NCI-H128 (cell line): ENCODE measurements around the gene FOS.
A peak's percentile ranks its signal among the peaks of the same experiment; 100 is the strongest.
"Not testable (repeated sequence)": the region's sequence is repeated elsewhere in the genome, so short reads cannot be mapped to it uniquely, and the experiment has no call there.

Experiments
- DNase-seq: peaks from one replicate; lab custom pipeline; 2025; ENCODE audit not compliant: unreplicated experiment; lab: John Stamatoyannopoulos, UW

FOS gene

DNA sequence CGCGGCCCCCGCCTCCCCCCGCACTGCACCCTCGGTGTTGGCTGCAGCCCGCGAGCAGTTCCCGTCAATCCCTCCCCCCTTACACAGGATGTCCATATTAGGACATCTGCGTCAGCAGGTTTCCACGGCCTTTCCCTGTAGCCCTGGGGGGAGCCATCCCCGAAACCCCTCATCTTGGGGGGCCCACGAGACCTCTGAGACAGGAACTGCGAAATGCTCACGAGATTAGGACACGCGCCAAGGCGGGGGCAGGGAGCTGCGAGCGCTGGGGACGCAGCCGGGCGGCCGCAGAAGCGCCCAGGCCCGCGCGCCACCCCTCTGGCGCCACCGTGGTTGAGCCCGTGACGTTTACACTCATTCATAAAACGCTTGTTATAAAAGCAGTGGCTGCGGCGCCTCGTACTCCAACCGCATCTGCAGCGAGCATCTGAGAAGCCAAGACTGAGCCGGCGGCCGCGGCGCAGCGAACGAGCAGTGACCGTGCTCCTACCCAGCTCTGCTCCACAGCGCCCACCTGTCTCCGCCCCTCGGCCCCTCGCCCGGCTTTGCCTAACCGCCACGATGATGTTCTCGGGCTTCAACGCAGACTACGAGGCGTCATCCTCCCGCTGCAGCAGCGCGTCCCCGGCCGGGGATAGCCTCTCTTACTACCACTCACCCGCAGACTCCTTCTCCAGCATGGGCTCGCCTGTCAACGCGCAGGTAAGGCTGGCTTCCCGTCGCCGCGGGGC lies at the start of gene FOS:
TSS of gene FOS (plus strand) at position 407 of the 731 bp plus-strand sequence. CDS start at position 562, 155 bp downstream.
- peak; percentile 80 for DNase-seq

DNA sequence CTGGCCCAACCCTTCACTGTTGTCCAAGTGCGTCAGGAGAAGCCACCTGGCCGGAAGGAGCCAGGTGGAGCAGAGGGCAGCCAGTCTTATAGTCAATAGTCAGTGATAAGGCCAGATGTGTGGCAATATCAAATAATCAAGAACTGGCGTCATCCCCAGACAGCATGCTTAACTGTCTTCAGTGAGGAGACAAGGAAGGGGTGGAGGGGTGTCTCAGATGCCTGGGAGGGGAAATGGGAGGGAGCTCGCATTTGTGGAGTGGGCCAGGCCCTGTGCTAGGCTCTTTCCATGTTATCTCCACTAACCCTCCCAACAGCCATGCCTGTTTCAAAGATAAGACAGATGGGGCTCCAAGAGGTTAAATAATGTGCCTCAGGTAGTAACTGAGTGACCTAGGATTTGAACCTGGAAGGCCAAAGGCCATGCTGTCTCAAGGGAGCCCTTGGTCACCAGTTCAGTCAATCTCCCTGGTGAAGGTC lies 48.9 kb upstream of the FOS start:
- DNase-seq = no peak

DNA sequence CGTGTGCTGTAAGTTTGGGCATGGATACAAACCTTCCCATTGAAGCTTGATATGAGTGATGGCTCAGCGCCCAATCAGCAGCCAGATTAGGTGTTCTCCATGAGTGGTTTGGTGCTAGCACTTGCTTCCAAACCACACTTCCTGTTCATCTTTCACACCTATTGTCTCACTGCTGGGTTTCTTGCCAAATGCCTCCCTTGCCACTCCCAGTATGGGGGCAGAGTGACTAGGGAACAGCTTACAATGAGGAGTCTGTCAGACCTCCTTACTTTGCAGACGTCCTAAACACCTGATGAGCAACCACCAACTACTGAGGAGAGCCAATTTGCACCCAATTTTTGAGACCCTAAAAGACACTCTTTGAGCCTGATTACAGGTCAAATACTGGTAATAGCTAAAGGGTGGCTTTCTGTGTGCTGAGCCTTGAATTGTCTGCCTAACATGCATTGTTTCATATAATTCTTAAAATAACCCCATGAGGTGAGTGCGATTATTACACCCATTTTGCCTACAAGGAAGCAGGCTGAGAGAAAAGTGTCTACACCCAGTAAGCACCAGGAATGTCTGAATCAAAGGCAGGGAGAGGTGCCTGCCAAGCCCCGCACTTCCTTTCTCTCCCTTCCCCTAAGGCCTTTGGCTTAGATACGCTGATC lies 48.4 kb upstream of the FOS start:
- DNase-seq = no peak

DNA sequence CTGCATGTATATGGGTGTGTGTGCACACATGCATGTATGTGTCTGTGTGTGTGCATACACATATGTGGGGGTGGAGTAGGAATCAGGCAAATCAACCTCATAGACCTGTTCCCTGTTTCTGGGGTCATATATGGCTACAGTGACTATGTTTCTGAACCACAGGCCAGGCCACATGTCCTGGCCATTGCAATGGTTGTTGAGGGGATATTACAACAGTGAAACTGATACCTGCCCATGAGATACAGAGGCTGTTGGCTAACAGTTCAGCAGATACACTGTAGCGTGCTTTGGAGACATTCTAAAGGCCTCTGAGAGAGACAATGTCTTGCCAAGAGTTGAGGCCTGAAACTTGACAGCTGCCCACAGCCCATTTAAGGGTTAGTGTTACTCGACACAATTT lies 47.3 kb upstream of the FOS start:
- no peak for DNase-seq

DNA sequence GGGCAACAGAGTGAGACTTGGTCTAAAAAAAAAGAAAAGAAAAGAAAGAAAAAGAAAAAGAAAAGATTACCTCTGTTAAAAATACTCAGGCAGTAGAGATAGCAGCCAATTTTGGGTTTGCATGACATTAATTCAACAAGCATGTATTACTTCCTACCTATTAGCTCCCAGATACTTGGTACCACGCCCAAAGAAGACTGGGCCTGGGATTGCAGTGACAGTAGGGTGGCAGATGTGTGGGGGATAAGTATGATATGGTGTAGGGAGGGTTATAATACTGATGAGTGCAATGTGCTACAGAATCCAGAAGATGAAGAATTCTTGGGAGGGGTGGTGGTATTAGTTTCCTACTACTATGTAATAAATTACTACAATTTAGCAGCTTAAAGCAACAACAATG lies 46.4 kb upstream of the FOS start:
- DNase-seq = no peak

DNA sequence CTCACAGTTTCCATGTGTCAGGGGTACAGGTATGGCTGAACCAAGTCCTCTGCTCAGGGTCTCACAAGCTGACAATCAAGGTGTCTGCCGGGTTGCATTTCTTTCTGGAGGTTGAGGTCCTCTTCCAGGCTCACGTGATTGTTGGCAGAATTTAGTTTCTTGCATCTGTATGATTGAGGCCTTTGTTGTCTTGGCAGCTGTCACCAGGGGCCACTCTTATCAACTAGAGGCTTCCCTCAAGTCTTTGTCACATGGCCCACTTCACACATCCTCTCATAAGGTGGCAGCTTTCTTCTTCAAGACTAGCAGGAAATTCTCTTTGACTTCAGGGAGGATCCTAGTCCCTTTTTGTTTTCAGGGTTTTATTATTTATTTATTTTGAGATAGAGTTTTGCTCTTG lies 46.0 kb upstream of the FOS start:
- no peak for DNase-seq

DNA sequence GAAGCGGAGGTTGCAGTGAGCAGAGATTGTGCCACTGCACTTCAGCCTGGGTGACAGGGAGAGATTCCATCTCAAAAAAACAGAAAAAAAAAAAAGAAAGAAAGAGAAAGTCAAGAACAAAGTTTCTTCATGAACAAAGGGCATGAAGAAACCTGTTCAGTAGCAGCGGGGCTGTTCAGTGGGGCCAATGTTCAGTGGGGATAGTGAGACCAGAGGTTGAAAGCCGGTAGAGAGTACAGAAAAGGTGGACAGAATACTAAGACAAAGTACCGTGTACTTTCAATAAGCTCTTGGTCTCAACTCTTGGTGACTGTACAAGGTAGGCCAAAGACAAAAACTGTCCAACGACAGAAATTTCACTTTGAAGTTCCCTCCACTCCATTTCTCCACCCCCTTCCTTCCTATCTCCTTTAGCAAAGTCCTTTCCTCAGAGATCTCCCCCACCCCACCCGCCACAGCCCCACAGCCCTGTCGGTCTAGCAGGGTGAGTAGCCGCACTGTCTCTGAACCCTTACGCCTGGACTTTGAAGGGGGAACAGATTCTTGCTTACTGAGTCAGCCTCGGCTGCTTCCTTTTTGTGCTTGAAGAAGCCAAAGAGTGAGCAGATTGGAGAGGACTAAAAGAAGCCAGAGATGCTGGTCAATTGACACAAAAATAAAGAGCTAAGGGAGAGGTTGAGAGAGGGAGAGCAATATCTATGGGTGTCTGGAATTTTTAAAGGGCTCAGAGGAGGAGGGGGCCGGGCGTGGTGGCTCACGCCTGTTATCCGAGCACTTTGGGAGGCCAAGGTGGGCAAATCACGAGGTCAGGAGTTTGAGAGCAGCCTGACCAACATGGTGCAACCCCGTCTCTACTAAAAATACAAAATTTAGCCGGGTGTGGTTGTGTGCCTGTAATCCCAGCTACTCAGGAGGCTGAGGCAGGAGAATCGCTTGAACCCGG lies 44.2 kb upstream of the FOS start:
- DNase-seq = no peak

DNA sequence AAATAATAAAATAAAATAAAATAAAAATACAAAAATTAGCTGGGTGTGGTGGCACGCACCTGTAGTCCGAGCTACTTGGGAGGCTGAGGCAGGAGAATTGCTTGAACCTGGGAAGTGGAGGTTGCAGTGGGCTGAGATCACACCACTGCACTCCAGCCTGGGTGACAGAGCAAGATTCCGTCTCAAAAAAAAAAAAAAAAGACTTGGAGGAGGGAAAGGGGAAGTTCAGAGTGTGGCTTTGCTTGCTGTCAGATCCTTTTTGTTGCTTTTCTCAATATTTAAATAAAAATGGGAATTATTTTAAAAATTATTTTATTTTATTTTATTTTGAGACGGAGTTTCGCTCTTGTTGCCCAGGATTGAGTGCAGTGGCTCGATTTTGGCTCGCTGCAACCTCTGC lies 43.4 kb upstream of the FOS start:
- DNase-seq = not testable (repeated sequence)

DNA sequence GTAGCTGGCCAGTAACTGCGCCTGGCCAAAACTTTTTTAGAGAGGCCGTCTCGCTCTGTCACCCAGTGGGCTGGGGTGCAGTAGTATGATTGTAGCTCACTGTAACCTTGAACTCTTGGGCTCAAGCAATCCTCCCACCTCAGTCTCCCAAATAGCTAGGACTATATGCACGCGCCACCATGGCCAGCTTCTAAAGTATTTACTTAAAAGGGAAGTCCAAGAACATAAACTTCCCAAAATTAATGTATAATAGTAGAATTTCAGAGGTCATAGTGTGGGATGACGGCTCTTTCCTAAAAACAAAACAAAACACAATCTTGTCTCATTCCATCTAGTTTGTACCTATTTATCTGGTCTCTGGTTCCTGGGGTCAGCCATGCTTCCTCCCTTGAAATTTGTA lies 42.2 kb upstream of the FOS start:
- no peak for DNase-seq

DNA sequence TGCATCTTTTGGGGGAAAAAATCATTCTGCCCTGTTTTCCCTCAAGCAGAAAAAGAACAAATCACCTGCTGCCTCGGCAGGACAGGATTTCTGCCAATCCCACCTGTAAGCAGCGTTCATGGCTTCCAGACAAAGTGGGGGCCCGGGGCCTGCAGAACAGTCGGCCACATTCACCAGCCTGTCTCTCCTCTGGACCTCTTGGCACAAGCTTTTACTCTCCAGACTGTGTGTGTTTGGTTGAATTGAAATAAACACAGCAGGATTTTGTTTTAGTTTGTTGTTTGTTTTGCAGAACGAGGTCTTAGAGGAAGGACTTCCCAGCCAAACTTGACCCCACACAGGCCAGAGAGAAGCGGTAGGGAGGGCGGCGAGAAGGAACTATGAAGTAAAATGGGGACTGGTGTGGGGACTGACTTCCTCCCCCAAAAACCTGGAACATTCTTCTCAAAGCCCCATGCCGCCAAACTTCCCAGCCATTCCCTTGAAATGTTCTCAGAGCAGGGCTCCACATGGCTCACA lies 41.7 kb upstream of the FOS start:
- no peak for DNase-seq

DNA sequence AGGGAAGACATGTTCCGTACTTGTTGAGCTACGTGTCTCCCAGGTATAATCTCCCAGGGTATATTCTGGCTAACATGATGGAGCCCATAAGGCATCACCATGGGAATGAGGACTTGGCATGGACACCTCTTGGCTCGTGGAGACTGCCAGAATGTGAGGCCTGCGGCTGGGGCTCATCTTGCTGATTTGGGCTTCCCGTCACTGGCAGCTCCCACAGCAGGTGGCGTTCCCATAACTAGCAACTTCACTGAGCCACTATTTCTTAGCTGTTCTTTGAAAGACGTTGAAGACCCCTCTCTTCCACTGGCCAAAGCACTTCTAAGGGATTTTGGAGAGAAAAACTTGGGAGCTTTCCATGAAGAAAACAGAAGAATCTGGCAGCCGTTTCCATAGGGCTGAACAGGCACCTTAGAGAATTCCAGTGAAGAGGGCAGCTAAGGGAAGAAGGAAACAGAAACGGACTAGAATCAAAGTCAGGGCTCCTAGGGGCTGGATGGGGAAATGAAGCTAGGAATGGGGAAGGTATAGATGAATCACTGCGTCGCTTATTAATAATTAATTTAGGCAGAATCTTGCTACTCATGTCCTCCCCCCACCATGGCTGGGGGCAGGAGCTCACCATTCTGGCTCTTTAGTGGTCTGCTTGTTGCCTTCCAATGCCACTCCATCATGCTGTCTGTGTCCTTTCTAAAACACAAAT lies 39.7 kb upstream of the FOS start:
- no peak for DNase-seq

DNA sequence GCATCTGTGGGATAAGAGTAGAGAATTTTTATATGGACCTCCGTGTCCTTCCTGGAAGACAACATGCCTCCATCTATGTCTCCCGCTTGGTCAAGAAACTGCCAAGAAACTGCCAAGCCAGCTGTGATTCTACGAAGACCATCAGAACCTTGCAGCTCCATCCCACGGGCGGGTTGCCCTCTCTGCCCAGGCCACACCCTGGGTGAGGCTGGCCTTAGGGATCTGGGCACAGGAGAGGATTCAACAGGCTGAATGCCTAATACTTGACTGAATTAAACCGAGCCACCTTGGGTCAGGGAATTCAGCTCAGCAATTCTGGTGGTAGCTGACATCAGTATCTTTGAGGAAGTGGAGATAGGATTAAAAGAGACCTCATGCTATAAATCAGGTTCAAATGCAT lies 37.8 kb upstream of the FOS start:
- DNase-seq = no peak

DNA sequence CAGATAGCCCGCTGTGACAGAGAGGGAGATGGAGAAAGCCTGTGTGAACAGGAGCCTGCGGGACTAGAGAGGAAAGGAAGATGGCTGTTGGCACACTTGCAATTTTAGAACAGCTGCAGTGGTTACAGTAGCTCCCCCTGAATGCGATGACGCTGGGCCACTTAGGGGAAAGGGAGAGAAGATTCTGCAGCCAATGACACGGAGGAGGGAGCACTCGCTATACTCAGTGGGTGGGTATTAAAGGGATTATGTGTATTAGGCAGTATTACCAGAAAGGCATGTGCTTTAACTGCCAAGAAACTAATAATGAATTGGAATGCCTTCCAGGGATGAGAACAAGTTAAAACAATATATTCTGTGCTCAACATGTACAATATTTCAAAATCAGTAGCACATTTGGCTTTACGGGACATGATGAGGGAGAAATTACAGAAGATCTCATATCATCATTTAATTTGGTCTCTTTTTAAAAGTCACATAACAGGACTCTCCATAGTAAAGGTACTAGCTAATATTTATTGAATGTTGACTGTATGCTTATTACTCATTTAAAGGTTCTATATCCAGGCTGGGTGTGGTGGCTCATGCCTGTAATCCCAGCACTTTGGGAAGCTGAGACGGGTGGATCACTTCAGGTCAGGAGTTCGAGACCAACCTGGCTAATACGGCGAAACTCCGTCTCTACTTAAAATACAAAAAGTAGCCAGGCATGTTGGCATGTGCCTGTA lies 35.9 kb upstream of the FOS start:
- peak; percentile 41 for DNase-seq

DNA sequence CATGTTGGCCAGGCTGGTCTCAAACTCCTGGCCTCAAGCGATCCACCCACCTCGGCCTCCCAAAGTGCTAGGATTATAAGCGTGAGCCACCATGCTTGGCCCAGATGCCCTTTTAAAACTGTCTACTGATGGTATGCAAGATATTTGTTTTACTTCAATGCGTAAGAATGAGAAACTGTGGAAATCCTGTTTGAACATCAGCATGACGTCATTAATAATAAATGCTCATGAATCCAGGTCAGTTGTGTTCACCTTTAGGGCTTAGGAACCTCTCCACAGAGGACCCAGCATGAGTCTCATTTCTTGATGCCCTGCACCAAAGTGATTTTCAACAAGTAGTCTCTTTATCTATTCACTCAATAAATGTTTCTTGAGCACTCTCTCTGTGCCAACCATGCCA lies 34.5 kb upstream of the FOS start:
- DNase-seq = no peak

DNA sequence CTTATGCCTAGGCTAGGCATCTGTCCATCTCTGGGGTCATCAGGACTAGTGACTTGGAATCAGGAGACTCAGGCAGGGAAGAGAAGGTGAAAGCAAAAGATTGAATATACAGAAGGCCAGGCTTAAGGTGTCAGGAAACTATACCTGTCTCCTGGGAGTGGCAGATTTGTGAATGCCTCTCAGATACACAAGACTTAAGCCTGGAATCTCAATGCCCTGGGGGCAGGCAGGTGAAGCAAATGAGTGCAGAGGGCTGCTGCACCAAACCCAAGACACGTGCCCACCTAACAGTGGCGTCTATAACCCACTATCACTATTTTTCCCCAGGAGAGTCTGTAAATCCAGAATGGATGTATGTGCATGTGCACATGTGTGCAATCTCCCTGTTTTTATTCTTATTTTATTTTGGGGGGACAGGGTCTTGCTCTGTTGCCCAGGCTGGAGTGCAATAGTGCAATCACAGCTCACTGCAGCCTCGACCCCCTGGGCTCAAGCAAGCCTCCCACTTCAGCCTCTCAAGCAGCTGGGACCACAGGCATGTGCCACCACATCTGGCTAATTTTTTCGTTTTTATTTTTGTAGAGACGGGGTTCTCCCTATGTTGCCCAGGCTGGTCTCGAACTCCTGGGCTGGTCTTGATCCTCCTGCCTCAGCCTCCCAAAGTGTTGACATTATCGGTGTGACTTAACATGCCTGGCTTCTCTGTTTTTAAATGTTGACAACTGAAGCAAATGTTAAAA lies 31.9 kb upstream of the FOS start:
- no peak for DNase-seq

DNA sequence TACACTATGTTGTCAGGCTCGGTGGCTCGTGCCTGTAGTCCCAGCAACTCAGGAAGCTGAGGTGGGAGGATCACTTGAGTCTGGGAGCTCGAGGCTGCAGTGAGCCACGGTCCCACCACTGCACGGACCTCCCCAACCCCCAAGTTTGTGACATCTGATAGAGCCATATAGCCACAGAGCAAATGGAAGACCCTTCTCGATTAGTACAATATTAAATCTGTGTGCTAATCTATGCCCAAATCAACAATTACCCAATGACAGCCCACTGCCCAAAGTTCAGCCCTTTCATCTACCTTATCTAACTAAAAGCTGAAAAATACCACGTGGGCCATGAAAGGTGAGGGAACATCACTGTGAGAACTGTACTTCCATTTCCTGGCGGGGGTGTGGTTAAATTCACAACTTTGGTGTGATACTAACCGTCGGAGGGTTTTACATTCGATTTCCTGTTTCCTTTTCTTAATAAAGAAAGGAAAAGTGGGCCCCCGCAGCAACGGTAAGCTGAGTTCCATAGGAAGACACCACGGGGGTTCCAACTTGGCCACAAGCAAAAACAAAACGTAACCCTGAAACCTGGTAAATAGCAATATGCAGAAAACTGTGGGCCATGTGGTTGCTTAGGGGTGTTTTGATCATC lies 31.2 kb upstream of the FOS start:
- DNase-seq = no peak

DNA sequence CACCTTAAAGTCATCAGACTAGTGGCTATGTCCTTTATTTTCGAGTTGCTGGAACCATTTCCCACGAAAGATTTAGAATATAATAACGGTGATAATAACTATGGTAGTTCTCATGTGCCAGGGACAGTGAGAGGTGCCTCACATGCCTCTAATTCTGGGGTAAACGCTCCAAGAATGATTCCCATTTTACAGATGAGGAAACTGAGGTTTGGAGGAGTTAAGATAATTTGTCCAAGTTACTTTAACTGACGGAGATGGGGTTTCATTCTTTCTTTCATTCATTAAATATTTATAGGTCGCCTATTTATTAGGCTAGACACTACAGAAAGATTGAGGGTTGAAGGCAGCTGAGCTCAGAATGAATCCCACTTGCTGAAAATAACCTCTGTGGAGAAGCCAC lies 30.7 kb upstream of the FOS start:
- no peak for DNase-seq

DNA sequence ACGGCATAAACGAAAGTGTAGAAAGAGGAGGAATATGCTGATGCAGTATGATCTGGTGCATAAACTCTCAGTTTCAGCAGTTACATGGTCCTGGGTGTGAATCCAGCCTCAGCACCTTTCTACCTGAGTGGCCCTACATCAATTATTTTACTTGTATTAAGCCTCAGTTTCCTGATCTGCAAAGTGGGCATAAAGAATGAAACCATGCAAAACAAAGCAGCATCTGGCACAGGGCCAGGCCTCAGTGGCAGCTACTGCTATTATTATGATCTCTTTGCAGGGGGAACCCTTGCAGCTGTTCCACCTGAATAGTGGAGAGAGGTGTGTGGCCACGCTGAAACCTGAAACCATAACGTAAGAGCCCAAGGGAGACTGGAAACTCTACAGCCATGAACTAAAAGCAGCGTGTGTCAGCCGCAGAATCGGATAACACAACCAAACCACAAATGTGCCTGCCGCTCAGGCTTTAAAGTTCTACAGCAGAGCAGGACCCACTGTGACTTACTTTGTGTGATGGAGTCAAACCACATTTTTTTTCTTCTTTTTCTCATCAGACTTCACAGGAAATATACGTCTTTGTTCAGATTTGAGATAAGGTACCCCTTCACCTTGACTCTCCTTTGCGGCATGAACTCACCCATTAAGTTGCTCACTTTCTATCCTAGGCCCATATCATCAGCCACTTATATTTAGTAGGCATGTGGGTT lies 29.2 kb upstream of the FOS start:
- peak; percentile 67 for DNase-seq
